ENCODE data around the gene HSPA12A.

DNA sequence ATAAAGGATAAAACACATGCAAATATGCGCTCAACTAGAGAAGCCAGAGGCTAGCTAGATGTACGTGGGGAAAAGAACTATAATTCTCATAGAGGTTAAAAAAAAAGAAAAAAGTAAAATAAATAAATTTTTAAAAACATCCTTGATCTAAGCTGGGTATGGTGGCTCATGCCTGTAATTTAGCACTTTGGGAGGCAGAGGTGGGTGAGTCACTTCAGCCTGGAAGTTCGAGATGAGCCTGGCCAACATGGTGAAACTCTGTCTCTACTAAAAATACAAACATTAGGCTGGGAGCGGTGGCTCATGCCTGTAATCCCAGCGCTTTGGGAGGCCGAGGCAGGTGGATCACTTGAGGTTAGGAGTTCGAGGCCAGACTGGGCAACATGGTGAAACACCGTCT, 18.6 kb upstream of the HSPA12A start:
- TF ChIP-seq YY1 (IDR thresholded peaks at IDR 0.05; ENCODE audit: insufficient read depth, insufficient read length) (no peak), ZNF274 (IDR thresholded peaks at IDR 0.05; ENCODE audit: low read depth, low read length) (no peak)

All from NT2/D1 (cell line).